GM19193 (cell line): ENCODE results near the gene TKT.

Source experiments
- POLR2A ChIP-seq: IDR thresholded peaks from 4 replicates; pipeline ENCODE4 v1.6.1; 2011; ENCODE audit not compliant: insufficient read depth, insufficient read length; ENCODE audit errors: extremely low read depth

The TKT gene

DNA sequence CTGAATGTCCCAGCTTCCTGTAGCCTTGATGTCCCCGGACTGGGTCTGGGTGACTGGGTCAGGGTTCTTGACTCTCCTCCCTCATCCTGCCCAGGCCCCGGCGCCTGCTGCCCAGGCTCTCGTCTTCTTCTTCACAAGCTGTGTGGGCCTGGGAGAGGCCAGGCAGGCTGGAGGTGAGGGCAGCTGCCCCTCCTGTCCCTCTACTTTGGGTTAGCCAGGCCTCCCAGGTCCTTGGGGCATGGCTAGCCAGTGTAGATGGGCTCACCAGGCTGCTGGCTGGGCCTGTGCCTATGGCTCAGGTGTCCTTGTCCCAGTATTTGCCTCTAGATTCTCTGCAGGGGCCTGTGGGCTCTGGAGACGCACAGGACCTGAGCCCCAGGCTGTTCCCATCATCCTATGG lies 31.8 kb downstream of the TKT start:
- no peak for TF ChIP-seq POLR2A

DNA sequence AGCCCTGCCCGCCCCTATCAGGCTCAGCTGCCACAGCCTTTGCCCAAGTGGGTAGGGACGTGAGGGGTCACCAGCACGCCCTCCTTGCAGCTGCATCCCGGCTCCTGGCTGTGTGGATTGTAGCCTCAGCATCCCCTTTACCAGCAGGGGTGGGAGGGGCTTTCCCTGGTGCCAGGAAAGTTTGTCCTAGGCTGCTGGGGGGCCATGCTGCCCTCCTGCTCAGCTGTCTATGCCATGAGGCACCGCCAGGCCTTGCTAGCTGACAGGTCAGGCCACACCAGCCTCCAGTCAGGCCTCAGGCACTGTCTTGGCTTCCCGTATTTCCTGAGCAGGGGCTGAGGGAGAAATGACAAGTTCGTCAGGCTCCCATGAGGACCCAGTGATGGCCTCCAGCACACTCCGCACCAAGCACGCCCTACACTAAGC lies 32.3 kb downstream of the TKT start:
- TF ChIP-seq POLR2A, result no peak

DNA sequence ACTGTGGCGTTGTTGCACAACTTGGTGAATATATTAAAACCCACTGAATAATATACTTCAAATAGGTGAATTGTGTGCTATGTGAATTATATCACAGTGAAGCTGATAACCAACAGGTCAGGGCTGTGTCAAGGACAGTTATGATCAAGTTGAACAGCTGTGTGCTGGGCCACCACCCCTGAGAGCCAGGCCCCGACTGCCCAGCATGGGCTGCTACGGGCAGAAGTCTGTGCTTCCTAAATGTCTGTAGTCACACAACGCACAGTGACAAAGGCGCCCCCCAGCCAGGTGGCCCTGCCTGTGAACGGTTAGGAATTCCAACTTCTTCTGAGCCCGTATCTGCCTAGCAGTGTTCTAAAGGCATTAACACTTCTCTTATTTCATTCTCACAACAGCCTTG lies 32.8 kb downstream of the TKT start:
- no peak for TF ChIP-seq POLR2A

DNA sequence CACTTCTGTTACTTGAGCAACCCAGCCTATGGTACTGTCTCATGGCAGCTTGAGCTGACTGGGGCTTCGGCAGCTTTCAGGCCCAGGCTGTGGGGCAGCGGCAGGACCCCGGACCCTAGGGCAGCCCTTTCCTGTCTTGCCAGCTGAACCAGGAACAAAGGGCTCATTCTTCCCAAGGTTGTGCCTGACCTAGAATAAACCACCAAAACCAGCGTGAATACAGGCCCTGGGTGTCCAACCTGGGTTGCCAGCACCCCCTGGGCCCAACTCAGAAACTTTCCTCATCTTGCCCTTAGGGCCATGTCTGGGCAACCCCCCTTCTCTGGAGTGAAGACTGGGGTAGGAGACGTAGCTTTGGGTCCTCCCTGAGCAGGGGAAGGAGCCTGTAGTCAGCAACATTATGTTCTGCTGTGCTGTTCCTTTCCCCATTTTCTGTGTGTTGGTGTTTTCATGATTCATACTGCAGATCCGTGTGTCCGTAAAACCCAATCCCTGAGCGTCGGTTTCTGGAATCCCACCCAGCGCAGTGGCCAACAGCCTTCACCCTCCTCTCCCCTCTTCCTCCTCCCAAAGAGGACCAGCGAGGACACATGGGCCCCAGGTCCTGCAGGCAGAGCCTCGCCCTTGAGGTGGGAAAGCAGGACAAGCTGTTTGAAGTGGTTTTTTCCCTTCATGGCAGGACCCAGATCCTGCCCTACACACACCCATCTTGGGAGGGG lies 33.5 kb downstream of the TKT start:
- no peak for TF ChIP-seq POLR2A

DNA sequence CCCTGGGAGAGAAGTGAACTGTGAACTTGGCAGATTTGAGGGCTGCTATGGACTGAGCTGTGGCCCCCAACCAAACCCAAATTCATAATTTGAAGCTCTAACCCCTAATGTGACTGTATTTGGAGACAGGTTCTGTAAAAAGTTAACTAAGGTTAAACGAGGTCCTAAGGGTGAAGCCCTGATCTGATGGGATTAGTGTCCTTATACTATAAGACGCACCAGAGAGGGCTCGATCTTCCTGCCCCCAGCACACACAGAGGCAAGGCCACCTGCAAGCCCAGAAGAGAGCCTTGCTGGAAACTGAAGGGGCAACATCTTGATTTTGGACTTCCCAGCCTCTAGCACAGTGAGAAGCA lies 34.0 kb downstream of the TKT start:
- no peak for TF ChIP-seq POLR2A

DNA sequence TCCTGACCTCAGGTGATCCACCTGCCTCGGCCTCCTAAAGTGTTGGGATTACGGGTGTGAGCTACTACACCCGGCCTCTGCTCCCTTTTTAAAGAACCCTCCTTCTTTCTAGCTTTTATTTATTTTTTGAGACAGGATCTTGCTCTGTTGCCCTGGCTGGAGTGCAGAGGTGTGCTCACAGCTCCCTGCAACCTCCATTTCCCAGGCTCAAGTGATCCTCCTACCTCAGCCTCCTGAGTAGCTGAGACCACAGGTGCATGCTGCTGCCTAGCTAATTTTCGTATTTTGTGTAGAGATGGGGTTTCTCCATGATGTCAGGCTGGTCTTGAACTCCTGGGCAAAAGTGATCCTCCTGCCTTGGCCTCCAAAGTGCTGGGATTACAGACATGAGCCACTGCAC lies 34.5 kb downstream of the TKT start:
- no peak for TF ChIP-seq POLR2A

DNA sequence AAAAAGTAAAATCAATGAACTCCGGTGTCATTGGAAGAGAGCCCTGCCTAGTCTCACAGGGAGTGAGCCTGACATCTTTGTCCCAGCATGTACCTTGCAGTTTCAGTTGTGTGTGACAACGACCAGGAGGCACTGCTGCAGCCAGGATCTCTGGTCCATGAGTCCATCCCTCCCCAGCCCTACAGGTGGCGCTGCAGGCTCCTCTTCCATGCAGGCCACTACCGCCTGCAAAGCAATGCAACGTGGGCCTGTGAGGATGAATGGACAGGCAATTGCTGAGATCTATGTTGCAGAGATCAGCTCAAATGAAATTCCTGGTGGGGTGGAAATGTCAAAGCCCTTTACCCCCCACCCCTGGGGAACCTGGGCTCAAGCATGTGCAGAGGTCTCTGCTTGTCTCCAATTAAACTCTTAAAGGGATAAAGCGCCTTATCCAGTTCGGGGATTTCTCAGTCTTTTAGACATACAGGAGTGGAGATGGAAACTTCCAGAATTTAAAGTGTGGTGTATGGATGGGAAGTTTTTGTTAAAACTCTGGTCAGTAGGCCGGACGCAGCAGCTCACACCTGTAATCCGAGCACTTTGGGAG lies 35.8 kb downstream of the TKT start:
- no peak for TF ChIP-seq POLR2A

DNA sequence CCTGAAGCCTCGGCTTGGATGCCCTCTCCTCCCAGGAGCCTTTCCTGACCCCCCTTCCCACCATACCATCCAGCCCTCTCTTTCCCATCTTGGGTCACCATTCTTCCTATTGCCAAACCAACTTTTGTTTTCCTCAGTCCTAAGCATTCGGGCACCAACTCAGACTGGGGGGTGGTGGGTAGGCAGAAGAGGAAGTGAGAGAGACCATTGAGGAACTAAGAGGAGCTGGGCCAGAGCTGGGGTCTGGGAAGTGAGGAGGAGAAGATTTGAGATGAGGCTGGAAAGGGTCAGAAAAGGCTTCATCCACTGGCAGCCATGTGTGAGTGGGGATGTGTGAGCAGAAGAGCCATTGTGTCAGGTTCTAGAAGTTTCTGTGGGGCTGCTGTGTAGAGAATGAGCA lies 37.7 kb downstream of the TKT start:
- no peak for TF ChIP-seq POLR2A

DNA sequence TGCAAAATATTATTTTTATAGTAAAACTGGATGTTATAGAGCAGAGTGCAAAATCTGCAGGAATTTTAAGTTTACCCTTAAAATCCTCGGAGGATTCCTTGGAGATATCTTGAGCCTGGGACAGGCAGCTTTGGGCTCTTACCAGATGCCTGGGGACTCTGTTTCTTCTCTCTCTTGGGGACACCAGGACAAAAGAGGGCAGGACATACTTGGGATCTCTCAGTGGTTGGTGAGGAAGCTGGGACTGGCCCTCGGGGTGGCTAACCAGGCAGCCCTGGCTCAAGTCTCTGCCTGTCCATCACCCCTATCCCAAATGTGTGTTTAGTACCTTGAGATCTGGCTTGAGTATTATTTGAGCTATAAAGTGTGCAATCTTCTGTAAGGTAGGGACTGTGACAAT lies 38.6 kb downstream of the TKT start:
- TF ChIP-seq POLR2A, result no peak

DNA sequence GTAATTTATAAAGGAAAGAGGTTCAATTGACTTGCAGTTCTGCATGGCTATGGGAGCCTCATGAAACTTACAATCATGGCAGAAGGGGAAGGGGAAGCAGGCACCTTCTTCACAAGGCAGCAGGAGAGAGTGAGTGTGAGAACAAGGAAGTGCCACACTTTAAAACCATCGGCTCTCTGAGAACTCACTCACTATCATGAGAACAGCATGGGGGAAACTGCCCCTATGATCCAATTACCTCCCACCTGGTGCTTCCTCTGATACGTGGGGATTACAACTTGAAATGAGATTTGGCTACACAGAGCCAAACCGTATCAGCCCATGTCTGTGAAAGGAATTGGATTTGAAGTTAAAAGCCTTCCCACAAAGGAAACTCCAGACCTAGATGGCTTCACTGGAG lies 39.1 kb downstream of the TKT start:
- TF ChIP-seq POLR2A, result no peak

DNA sequence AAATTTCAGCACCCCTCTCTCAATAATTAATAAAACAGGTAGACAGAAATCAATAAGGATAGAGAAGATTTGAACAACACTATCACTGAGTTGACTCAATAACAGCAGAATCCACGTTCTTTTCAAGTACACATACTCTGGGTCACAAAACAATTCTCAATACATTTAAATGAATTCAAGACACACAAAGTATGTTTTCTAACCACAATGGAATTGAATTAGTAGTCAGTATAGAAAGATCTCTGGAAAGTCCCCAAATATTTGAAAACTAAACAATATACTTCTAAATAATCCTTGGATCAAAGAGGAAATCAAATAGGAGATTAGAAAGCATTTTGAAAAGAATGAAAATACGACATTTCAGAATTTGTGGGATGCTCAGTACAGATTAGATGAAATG lies 40.0 kb downstream of the TKT start:
- no peak for TF ChIP-seq POLR2A

DNA sequence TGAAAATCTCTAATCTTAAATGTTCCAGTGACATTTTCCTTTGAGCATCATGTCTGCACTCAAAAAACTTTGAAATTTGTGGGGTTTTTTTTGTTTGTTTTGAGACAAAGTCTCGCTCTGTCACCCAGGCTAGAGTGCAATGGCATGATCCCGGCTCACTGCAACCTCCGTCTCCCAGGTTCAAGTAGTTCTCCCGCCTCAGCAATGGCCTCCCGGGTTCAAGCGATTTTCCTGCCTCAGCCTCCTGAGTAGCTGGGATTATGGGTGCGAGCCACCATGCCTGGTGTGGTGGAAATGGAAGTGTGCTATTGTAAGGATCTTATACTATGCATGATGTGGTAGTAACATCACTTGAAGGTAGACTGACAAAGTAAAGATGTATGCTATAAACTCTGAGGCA lies 42.5 kb downstream of the TKT start:
- no peak for TF ChIP-seq POLR2A

DNA sequence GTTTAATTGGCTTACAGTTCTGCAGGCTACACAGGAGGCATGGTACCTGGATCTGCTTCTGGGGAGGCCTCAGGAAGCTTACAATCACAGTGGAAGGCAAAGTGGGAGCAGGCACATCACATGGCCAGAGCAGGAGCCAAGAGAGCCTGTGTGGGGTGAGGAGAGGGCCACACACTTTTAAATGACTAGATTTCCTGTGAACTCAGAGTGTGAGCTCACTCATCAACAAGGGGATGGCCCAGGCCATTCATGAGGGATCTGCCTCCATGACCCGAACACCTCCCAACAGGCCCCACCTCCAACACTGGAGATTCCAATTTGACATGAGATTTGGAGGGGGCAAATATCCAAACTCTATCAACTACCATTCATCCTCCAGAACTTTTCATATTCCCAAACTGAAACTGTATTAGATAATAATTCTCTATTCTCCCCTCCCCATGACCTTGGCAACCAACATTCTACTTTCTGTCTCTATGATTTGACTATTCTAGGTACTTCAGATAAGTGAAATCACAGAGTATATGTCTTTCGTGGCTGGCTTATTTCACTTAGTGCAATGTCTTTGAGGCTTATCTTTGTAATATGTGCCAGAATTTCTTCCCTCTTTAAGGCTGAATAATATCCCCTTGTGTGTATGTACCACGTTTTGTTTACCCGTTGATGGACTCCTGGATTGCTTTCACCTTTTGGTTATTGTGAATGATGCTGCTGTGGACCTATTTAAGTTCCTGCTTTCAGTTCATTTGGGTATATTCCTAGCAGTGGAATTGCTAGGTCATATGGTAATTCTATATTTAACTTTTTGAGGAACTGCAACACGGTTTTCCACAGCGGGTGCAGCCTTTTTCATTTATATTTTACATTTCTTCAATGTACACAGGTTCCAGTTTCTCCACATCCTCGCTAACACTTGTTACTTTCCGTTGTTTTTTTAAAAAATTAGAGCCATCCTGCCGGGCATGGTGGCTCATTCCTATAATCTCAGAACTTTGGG lies 43.8 kb downstream of the TKT start:
- no peak for TF ChIP-seq POLR2A

DNA sequence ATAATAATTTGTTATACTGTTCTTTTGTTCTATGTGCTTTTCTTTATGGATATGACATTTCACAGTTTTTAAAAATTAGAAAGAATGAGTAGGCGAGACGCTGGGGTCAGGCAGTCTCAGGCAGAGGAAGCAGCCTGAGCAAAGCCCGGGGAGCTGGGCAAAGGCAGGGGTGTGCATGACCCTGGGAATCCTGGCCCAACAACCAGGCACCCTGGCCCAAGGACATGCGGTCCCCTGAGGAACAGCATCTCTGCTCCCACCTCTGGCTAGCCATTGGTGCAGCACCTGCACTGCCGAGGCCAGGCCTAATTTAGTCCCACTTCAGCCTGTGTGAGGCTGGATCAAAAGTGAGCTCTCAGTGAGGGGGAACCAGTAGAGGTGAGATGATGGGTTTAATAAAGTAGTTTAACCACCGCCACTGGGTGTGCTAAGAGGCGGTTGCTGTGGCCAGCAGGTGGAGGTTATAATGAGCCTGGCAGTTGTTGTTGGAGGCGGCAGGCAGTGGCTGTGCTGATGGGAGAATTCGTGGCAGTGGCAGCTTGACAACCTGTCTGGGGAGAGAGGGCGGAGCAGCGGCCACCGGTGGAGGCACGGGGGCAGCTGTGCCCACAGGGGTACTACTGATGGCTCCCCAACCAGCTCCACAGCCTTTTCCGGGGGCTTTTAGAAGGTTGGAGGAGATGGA lies 53.3 kb downstream of the TKT start:
- TF ChIP-seq POLR2A, result no peak
